WERI-Rb-1 (cell line): ENCODE results near the gene MLLT10.
"Not testable (repeated sequence)": the region's sequence is repeated elsewhere in the genome, so short reads cannot be mapped to it uniquely, and the experiment has no call there.

ENCODE experiments used
- DNase-seq: peaks from one replicate; pipeline ENCODE4 v3.0.0-alpha.2; 2020
- H3K27ac ChIP-seq: fragments of 250-450 bp; sonication (Bioruptor Pico); 2 replicates; pipeline ENCODE4 v1.5.1; 2020; ENCODE audit warnings: mild to moderate bottlenecking, moderate library complexity
- H3K27me3 ChIP-seq: fragments of 250-450 bp; sonication (Bioruptor Pico); 2 replicates; pipeline ENCODE4 v1.5.1; 2021; ENCODE audit warnings: mild to moderate bottlenecking, low read depth, moderate library complexity; ENCODE audit not compliant: insufficient read depth, severe bottlenecking
- H3K36me3 ChIP-seq: fragments of 250-450 bp; sonication (Bioruptor Pico); 2 replicates; pipeline ENCODE4 v1.5.1; 2020; ENCODE audit warnings: mild to moderate bottlenecking, moderate library complexity
- H3K4me3 ChIP-seq: 2 replicates; pipeline ENCODE4 v1.5.1; 2011; ENCODE audit warnings: low read depth, mild to moderate bottlenecking, control low read depth, low read length
- H3K9me3 ChIP-seq: fragments of 250-450 bp; sonication (Bioruptor Pico); 2 replicates; pipeline ENCODE4 v1.5.1; 2021; ENCODE audit warnings: mild to moderate bottlenecking, moderate library complexity; ENCODE audit not compliant: severe bottlenecking
- CTCF ChIP-seq: IDR thresholded peaks from 2 replicates; pipeline ENCODE4 v1.5.1; 2011; ENCODE audit warnings: low read depth, mild to moderate bottlenecking, control low read depth, inconsistent platforms, low read length

The MLLT10 gene

GRCh38 chr10:21705828-21706176 is 171.8 kb downstream of the MLLT10 start:
- DNase-seq: no peak
- no peaks in the 10 kb centered on the region for H3K9me3 ChIP-seq
- H3K4me3 ChIP-seq: no peak overlapping the region
- H3K36me3 ChIP-seq: no peaks in the 10 kb centered on the region
- no peaks in the 10 kb centered on the region for H3K27me3 ChIP-seq
- H3K27ac ChIP-seq: no peak overlapping the region
- TF ChIP-seq CTCF: no peak

GRCh38 chr10:21707498-21707897 is 173.5 kb downstream of the MLLT10 start:
- no peaks in the 10 kb centered on the region for H3K27me3 ChIP-seq
- H3K9me3 ChIP-seq: no peaks in the 10 kb centered on the region
- no peak for TF ChIP-seq CTCF
- DNase-seq: no peak
- no peak overlapping the region for H3K4me3 ChIP-seq
- H3K27ac ChIP-seq: no peak overlapping the region
- no peaks in the 10 kb centered on the region for H3K36me3 ChIP-seq

GRCh38 chr10:21712975-21713374 is 178.9 kb downstream of the MLLT10 start:
- no peak for TF ChIP-seq CTCF
- no peaks in the 10 kb centered on the region for H3K27me3 ChIP-seq
- no peaks in the 10 kb centered on the region for H3K9me3 ChIP-seq
- DNase-seq: no peak
- H3K4me3 ChIP-seq: no peak overlapping the region
- no peaks in the 10 kb centered on the region for H3K36me3 ChIP-seq
- no peak overlapping the region for H3K27ac ChIP-seq

GRCh38 chr10:21715531-21716195 is 181.6 kb downstream of the MLLT10 start:
- no peak for TF ChIP-seq CTCF
- DNase-seq: no peak
- Histone ChIP-seq H3K9me3 (no peaks in the 10 kb centered on the region), H3K27ac (no peak overlapping the region), H3K36me3 (no peaks in the 10 kb centered on the region), H3K27me3 (no peaks in the 10 kb centered on the region), H3K4me3 (no peak overlapping the region)

- not testable (repeated sequence) for DNase-seq, H3K9me3 ChIP-seq, H3K27me3 ChIP-seq, H3K36me3 ChIP-seq, H3K4me3 ChIP-seq, H3K27ac ChIP-seq
Measured at GRCh38 chr10:21717437-21718054, 183.5 kb downstream of the MLLT10 start.

GRCh38 chr10:21719502-21719901 is 185.5 kb downstream of the MLLT10 start:
- H3K4me3 ChIP-seq: no peak overlapping the region
- H3K36me3 ChIP-seq: no peaks in the 10 kb centered on the region
- no peaks in the 10 kb centered on the region for H3K27me3 ChIP-seq
- no peak overlapping the region for H3K27ac ChIP-seq
- H3K9me3 ChIP-seq: no peaks in the 10 kb centered on the region
- no peak for TF ChIP-seq CTCF
- DNase-seq: no peak
